ENCODE data around the gene RNF34. TPM values are rescaled to one million over a fixed set of nuclear protein-coding genes. Genes with fewer than 3 reads are reported as not detected.
A peak's percentile ranks its signal among the peaks of the same experiment; 100 is the strongest.

The RNF34 gene
- total and polyA plus RNA-seq, 2 of the 13 experiments (the other 11 are each of a cell fraction or from before 2014, with no cell fraction given): 36.8 to 53.2 TPM

DNA sequence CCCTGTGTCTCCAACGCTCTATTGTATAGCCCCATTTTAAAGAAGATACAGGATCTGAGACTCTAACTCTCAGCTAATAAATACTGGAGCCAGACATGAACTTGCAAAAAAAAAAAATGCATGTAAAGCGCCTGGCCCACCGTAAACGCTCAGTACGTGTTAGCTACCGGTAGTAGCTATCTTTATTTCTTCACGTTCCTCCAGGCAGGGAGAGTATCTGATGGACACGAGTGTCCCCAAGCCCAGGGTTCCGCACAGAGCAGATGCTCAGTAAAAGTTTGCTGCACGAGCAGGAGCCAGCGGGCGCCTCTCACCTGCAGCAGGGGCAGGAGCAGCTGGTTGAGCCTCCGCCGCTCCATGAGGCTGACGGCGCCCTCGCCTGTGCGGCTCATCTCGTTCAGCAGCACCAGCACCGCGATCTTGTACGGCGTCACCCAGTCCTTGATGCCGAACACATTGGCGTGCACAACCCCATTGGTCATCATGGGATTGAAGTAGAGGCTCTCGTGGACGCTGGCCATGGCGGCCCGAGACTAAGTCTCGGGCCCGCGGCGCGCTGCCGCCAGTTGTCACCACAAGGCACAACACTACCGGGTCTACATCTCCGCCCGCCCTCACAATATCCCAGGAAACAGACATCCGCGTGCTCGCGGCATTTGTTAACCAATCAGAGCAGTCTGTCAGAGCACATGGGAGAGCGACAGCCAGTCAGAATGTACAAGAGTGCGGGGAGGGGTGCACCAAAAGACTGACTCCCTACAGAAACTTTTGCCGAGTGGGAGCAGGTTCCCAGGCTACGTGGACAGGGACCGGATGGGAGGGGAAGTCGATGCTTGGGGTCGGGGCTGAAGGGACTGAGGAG lies 47.9 kb upstream of the RNF34 start, which contains the start of gene ANAPC5 (continued):
- TF ChIP-seq HOMEZ (CRISPR knock-in tag; IDR thresholded peaks at IDR 0.05; ENCODE audit: low read depth): peak; percentile 78; the same call in 1 of the 2 replicates
- peak; percentile 18; the same call in 1 of the 2 replicates for TF ChIP-seq ZBTB44 (CRISPR knock-in tag; IDR thresholded peaks at IDR 0.05)
- TF ChIP-seq ZSCAN9 (CRISPR knock-in tag; IDR thresholded peaks at IDR 0.05; ENCODE audit: borderline replicate concordance): peak; percentile 50; the same call in 1 of the 2 replicates
- TF ChIP-seq, protein P1, sequence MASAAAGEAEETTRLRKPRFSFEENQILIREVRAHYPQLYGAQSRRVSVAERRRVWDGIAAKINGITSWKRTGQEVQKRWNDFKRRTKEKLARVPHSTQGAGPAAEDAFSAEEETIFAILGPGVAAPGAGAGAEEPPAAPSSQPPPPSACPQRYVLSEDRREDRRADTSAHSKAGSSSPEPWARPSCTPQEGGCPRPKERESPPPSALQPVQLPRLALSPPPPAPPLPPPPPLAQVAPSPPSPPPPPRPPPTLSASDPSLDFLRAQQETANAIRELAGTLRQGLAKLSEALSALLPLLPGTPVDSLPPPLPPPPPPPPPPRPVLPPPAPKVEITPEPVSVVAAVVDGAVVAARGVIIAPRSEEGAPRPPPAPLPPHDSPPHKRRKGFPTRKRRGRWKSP (CRISPR knock-in tag; IDR thresholded peaks at IDR 0.05): peak; percentile 42; the same call in 1 of the 2 replicates
- TF ChIP-seq THAP7 (CRISPR knock-in tag; IDR thresholded peaks at IDR 0.05): no peak
- TF ChIP-seq ZFY (CRISPR knock-in tag; IDR thresholded peaks at IDR 0.05): peak; percentile 83
- TF ChIP-seq NR2F2 (IDR thresholded peaks at IDR 0.05; ENCODE audit: borderline replicate concordance, low read depth): peak; percentile 22; the same call in 1 of the 2 replicates
- TF ChIP-seq, protein P2, sequence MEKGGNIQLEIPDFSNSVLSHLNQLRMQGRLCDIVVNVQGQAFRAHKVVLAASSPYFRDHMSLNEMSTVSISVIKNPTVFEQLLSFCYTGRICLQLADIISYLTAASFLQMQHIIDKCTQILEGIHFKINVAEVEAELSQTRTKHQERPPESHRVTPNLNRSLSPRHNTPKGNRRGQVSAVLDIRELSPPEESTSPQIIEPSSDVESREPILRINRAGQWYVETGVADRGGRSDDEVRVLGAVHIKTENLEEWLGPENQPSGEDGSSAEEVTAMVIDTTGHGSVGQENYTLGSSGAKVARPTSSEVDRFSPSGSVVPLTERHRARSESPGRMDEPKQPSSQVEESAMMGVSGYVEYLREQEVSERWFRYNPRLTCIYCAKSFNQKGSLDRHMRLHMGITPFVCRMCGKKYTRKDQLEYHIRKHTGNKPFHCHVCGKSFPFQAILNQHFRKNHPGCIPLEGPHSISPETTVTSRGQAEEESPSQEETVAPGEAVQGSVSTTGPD (CRISPR knock-in tag; IDR thresholded peaks at IDR 0.05): no peak
- TF ChIP-seq ZFP36L1 (CRISPR knock-in tag; IDR thresholded peaks at IDR 0.05): peak; percentile 62; the same call in 1 of the 2 replicates
- TF ChIP-seq HNF4G (IDR thresholded peaks at IDR 0.05; ENCODE audit: borderline replicate concordance, low read depth, low read length): no peak
- TF ChIP-seq HNF4G (CRISPR knock-in tag; IDR thresholded peaks at IDR 0.05; ENCODE audit: borderline replicate concordance, low read depth): no peak
- TF ChIP-seq NFE2L1 (CRISPR knock-in tag; IDR thresholded peaks at IDR 0.05; ENCODE audit: borderline replicate concordance): no peak
- peak; percentile 51 for TF ChIP-seq CEBPG (CRISPR knock-in tag; IDR thresholded peaks at IDR 0.05)
- TF ChIP-seq ARNT (IDR thresholded peaks at IDR 0.05): no peak
- no peak for TF ChIP-seq U2AF2 (IDR thresholded peaks at IDR 0.05; ENCODE audit: low read depth, low read length)
- peak; percentile 42; the same call in 1 of the 2 replicates for TF ChIP-seq AHR (CRISPR knock-in tag; IDR thresholded peaks at IDR 0.05)
- no peak for TF ChIP-seq JDP2 (CRISPR knock-in tag; IDR thresholded peaks at IDR 0.05; ENCODE audit: borderline replicate concordance)
- peak; percentile 21; the same call in 1 of the 2 replicates for TF ChIP-seq PPARG (CRISPR knock-in tag; conservative IDR thresholded peaks at IDR 0.05)
- TF ChIP-seq, protein P3, sequence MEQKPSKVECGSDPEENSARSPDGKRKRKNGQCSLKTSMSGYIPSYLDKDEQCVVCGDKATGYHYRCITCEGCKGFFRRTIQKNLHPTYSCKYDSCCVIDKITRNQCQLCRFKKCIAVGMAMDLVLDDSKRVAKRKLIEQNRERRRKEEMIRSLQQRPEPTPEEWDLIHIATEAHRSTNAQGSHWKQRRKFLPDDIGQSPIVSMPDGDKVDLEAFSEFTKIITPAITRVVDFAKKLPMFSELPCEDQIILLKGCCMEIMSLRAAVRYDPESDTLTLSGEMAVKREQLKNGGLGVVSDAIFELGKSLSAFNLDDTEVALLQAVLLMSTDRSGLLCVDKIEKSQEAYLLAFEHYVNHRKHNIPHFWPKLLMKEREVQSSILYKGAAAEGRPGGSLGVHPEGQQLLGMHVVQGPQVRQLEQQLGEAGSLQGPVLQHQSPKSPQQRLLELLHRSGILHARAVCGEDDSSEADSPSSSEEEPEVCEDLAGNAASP (CRISPR knock-in tag; IDR thresholded peaks at IDR 0.05; ENCODE audit: borderline replicate concordance): peak; percentile 54
- no peak for TF ChIP-seq ZNF841 (CRISPR knock-in tag; IDR thresholded peaks at IDR 0.05; ENCODE audit: borderline replicate concordance)
- TF ChIP-seq DPF2 (CRISPR knock-in tag; IDR thresholded peaks at IDR 0.05; ENCODE audit: borderline replicate concordance, low read depth): no peak
